VCaP (cell line): ENCODE data around the gene ARFGAP1.

Experiments
- H3K27ac ChIP-seq: fragments of 450-650 bp; 2 replicates; pipeline ENCODE4 v1.5.1; 2017
- CTCF ChIP-seq: fragments of 450-650 bp; conservative IDR thresholded peaks from 2 replicates; pipeline ENCODE4 v1.5.1; 2017; ENCODE audit warnings: mild to moderate bottlenecking, moderate library complexity

Gene ARFGAP1

GRCh38 chr20:63287697-63288580 lies 15.3 kb downstream of the ARFGAP1 start:
- H3K27ac ChIP-seq, result no peak overlapping the region
- no peak for TF ChIP-seq CTCF

DNA sequence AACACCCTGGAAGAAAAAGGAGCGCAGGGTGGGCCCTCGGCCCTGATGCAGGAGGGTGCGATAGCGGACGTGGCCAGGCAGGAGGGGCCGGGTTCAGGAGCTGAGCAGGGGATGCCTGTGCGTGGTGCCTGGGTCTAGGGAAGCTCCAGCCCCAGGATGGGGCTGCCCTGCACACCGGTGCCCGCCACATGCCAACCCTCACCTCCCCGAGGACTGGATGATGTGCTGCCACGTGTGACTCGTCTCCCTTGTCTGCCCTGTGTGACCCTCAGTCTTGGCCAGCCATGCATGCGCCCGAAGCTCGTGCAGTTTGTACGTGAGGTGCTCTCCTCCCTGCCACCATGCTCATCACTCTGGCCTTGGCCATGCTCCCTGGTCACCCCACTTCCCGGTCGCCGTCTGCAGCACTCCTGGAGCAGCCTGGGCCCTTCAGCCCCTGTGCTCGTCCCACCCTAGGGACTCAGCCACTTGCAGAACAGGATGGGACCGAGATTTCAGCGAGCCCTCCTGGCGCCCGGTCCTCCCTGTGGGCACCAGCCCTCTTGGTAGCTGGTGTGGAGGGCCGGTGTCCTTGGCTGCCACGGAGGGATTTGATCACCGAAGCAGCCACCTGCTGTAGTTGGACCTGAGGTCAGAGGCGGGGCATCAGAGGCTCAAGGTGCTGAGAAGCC lies 16.1 kb downstream of the ARFGAP1 start:
- H3K27ac ChIP-seq, result no peak overlapping the region
- no peak for TF ChIP-seq CTCF

DNA sequence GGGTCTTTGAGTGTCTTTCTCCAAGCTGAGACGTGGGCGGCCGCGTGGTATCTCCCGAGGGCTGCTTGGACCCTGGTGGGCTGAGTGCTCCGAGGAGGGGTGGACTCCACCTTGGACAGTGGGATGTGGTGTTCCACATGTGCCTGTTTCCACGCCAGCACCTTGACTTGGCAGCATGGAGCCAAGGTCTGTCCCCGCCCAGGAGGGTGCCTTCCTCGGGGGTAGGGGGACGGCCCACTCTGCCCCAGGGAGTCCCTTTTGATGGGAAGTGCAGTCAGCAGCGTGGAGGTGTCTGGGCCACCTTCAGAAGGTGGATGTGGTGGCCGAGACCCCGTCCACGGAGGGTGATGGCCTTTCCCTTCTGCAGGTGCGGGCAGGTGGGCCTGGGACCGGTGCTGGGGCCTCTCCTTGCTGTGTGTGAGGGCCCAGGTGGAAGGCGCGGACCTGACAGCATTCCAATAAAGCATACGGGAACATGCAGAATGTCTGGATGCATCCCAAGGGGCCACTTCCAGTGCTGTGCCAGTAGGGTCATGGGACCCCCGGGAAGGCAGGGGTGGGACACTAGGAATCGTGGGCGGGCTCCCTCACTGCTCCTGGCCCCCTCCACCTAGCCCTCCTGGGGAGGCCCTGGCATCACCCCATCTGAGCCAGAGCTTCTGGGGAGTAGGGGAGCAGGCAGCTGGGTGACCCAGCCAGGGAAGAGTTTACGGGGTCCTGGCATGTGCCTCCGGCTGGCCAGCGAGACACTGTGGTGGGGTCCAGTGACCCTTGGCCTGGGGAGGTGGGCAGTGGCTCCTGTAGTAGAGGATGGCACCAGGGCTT lies 16.9 kb downstream of the ARFGAP1 start:
- H3K27ac ChIP-seq, result no peak overlapping the region
- TF ChIP-seq CTCF, result no peak

DNA sequence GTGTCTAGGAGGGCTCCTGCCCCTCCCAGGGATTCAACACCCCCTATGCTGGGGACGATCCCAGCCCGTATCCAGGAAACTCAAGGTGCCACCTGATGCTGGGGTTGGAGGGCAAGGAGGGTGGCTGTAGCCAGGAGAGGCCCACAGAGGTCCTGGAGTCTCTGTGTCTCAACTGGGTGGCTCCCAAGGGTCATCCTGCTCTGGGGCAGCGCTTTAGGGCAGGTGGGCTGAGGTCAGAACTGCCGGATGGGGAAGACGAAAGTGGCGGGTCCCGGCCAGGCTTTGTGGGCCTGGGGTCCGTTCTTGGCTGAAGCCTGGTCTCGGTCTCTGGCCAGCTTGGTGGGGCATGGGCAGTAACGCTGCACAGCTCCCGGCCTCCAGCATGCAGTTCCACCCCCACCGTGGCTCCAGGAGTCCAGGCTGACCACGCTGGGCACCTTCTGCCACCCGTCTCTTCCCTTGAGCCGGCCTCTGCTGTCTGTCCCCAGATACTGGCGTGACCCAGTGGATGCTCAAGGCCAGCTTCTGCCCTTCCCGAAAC lies 17.6 kb downstream of the ARFGAP1 start:
- H3K27ac ChIP-seq, result no peak overlapping the region
- no peak for TF ChIP-seq CTCF

DNA sequence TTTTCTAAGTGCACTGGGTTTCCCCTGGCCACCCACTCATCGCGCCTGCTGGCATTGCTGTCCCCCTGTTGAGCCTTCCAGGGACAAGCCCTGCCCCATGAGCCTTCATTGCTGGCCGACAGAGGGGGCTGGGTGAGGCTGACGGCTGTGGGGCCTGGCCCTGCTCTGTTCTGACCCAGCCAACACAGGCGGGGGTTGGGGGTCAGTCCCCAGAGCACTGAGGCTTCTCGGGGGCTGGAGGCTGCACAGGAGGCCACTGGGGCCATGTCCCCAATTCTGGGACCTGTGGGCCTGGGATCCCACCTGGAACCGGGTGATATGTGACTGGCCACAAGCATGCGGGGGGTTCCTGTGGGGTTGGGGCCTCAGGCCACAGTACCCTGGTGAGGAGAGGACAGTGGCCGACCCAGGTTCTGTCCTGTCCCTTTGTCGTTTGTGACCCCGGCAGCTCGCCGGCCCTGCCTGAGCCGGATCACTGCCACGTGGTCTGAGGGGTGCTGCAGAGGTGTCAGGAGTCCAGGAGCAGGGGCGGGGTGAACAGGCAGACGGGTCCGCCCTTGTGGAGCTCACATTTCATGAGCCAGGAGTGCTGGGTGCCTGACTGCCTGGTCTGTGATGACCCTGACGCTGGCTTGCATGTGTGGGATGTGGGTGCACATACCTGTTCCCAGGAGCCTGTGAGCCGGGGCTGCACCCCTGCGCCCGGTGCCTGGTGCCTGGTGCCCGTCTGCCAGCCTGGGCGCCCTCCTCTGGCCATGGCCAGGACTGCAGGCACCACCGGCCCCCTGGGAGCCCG lies 18.3 kb downstream of the ARFGAP1 start:
- TF ChIP-seq CTCF, result peak; percentile 74
- no peak overlapping the region for H3K27ac ChIP-seq

- no peak for TF ChIP-seq CTCF
- no peak overlapping the region for H3K27ac ChIP-seq
Observed at GRCh38 chr20:63291811-63292210, 19.2 kb downstream of the ARFGAP1 start.
